GM12891 (cell line): ENCODE data around the gene EEFSEC. TPM values are rescaled to one million over a fixed set of nuclear protein-coding genes. Genes with fewer than 3 reads are reported as not detected.

ENCODE experiments used
- DNase-seq: peaks from one replicate; pipeline ENCODE4 v3.0.0; 2011; ENCODE audit warnings: low spot score; ENCODE audit not compliant: insufficient read length
- FAIRE-seq: peaks from 2 replicates; lab custom pipeline; 2011; peaks lifted over from hg19 to GRCh38; lab: Jason Lieb, UNC
- PAX5 ChIP-seq: IDR thresholded peaks from 2 replicates; pipeline ENCODE4 v1.6.1; 2011; ENCODE audit warnings: low read length, moderate library complexity, mild to moderate bottlenecking; ENCODE audit not compliant: insufficient read depth, severe bottlenecking
- POLR2A ChIP-seq: IDR thresholded peaks from 2 replicates; pipeline ENCODE4 v1.6.1; 2011; ENCODE audit warnings: low read depth, low read length, control low read depth
- POLR2AphosphoS5 ChIP-seq: IDR thresholded peaks from 2 replicates; pipeline ENCODE4 v1.6.1; 2011; ENCODE audit warnings: low read depth, low read length, control low read depth
- POU2F2 ChIP-seq: IDR thresholded peaks from 2 replicates; pipeline ENCODE4 v1.6.1; 2011; ENCODE audit warnings: low read depth, mild to moderate bottlenecking, control low read depth, low read length, moderate library complexity
- SPI1 ChIP-seq: IDR thresholded peaks from 2 replicates; pipeline ENCODE4 v1.6.1; 2011; ENCODE audit warnings: low read depth, low read length, control low read depth
- TAF1 ChIP-seq: IDR thresholded peaks from 2 replicates; pipeline ENCODE4 v1.6.1; 2011; ENCODE audit warnings: low read depth, low read length, control low read depth
- polyA plus RNA-seq: library from polyadenylated mRNA; unstranded; fragments of >200 nt; gene quantifications from one replicate; pipeline ENCODE4 v1.2.1, GENCODE V29; 2012; ENCODE audit warnings: low read depth, missing spikeins, inconsistent platforms; ENCODE audit not compliant: missing spikeins

The EEFSEC gene, protein sequence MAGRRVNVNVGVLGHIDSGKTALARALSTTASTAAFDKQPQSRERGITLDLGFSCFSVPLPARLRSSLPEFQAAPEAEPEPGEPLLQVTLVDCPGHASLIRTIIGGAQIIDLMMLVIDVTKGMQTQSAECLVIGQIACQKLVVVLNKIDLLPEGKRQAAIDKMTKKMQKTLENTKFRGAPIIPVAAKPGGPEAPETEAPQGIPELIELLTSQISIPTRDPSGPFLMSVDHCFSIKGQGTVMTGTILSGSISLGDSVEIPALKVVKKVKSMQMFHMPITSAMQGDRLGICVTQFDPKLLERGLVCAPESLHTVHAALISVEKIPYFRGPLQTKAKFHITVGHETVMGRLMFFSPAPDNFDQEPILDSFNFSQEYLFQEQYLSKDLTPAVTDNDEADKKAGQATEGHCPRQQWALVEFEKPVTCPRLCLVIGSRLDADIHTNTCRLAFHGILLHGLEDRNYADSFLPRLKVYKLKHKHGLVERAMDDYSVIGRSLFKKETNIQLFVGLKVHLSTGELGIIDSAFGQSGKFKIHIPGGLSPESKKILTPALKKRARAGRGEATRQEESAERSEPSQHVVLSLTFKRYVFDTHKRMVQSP
- polyA plus RNA-seq: 13.7 TPM

DNA sequence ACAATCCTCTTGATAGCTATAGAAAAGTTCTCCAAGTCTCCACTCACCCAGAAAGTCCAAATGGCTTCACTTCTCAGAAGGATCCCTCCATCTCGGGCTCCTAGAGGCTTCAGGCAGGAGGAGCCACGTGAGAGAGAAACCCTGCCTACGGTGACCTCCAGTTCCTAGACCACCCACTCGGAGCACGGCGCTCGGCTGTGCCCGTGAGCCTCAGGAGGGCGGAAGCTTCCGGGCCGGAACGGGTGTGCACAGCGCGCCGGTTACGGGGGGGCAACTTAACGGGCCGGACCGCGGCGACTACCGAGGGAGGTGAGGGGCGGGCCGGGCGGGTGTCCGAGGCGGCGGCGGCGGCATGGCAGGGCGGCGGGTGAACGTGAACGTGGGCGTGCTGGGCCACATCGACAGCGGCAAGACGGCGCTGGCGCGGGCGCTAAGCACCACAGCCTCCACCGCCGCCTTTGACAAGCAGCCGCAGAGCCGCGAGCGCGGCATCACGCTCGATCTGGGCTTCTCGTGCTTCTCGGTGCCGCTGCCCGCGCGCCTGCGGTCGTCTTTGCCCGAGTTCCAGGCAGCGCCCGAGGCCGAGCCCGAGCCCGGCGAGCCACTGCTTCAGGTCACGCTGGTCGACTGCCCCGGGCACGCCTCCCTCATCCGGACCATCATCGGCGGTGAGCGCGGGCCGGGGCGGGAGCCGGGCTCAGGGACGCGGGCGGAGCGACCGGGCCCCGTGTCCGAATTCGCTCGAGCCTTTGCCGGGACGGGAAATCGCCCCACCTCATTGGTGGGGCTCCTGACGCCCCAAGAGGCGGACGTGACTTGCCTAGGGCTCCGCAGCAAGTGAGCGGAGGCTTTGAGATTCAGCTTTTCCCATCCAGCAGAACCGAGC is at the start of gene EEFSEC:
Gene EEFSEC, plus strand, starts transcription at position 326 of the 886 bp plus-strand sequence. Its CDS starts 27 bp downstream, at position 353.
- peak; percentile 76 for DNase-seq
- TF ChIP-seq POU2F2 (0 out of 2 replicates have a peak, but pooled peaks have one; percentile 51), PAX5 (no peak), SPI1 (no peak), POLR2AphosphoS5 (peak; percentile 55; the same call in 1 of the 2 replicates), POLR2A (peak; percentile 44; the same call in 1 of the 2 replicates), TAF1 (peak; percentile 78)
- FAIRE-seq: peak; percentile 87

DNA sequence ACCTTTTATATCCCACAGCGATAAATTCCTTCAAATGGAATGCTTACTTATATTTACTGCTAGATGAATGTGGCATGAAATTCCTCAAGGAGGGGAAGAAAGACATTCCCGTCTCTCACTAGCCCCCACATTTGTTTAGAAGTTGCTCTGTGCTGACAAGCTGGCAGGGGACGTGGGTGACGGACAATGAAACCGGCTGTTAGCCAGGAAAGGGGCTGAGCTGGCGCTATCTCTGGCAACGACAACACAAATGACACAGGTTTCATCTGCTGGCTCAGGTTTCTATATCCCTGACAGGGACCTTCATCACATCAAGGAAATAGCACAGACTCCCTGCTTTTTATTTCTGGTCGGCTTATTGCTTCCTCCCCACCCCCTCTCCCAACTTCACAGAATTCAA is 45.4 kb upstream of the EEFSEC start:
- TF ChIP-seq POLR2AphosphoS5 (no peak), TAF1 (no peak), POU2F2 (no peak), POLR2A (no peak), SPI1 (no peak)
- FAIRE-seq: no peak

DNA sequence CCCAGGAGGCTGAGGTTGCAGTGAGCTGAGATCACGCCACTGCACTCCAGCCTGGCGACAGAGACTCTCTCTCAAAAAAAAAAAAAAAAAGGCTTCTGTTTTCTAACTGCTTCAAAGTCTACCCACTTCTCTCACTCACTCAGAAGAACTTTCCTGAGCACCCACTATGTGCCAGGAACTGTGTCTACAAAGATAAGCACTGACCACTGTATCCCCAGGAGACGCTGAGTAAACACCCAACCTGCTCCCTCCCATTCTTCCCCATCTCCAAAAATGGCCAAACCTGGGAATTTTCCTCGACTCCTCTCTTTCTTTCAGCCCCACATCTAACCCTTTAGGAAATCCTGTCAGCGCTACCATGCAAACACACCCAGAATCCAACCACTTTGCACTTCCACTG is 42.1 kb upstream of the EEFSEC start:
- FAIRE-seq (no peak), DNase-seq (no peak)
- TF ChIP-seq POU2F2: no peak

More for the DNA sequence above, 45.4 kb upstream of the EEFSEC start:
- DNase-seq: no peak

DNA sequence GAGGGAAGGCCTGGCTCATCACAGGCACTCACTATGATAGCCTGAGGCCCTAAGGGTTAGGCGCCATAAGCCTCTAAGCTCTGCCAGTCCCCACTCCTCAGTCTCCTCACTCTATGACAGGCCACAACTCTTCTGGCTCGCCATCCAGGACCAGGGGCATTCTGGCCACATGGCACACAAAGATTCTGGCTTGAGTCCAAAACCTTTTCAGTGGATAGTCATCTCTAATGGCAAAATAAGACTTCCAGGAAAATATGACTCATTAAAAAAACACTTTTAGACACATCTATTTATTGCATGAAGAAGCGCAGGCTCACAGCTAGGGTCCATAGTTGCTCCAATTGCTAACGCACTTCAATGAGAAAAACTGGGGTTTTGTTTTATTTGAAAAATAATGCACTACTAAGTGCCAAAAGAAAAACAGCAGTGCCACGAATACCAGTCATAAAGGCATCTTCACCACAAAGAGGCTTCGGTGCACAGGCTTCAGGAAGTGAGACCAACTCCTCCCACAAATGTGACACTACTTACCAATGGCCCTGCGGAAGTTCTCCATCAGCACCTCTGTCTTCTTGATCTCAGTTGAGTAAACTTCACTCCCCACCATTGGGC is 40.8 kb upstream of the EEFSEC start:
- peak; percentile 43 for FAIRE-seq
- TF ChIP-seq POLR2AphosphoS5 (no peak), SPI1 (peak; percentile 38; the same call in 1 of the 2 replicates)
- DNase-seq: no peak

DNA sequence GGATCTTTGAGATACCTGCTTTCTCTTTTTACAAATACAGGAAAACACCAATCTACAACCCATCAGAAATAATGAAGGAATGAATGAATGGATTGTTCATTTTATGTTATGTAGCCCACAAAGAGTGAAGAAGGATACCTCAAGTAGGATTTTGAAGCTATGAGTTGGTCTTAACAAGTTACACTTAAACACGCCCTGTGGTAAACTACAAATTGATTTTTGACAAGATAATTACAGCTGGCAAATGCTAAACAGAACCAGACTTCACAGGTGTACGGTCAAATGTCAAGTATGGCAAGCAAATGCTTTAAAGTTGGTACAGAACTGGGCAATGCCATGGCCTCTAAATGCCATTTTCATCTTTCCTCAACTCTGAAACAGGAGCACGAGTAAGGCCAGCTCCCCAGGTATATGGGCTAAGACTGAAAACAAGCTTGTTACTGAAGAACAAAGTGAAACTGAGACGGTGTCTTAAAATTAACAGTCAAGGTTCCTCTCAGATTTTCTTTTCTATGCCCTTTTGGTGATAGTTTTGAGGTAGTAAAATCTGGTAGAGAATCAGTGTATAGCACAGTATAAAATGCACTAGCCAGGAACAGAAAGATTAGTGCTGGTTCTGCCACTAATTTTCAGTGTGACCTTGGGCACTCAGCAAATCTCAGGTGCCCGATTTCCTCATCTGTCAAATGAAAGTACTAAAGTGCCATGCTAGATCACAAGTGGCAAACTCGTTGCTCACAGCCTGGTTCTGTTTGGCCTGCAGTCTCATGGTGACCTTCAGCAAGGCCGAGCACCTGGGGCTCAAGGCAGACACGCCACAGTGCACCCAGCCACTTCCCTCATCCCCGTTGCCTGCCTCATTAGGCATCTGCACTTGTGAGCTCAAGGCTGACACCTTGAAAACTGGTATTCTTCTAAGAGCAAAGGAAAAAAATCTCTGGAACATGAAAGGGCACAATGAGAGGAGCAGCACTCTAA is 39.2 kb upstream of the EEFSEC start:
- DNase-seq: no peak
- no peak for TF ChIP-seq PAX5
- TF ChIP-seq SPI1: peak; percentile 60
- peak; percentile 87 for FAIRE-seq

DNA sequence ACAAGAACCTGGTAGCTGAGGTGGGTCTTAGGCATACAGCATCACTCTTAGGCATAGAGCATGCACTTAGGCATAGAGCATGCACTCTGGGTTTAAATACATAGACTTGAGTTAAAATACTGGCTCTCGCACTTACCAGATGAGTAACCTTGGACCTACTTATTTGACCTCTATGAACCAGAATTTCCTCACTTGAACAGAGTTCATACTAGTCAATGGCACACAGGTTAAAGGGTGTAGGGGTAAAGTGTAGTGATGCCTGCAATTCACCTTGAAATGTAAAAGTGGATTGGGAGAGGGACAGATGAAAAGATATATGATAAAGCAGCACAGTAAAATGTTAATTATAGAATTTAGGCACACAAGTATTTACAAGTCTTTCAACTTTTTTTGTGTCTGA is 31.3 kb upstream of the EEFSEC start:
- FAIRE-seq: no peak
- TF ChIP-seq POLR2AphosphoS5 (no peak), SPI1 (no peak), POU2F2 (no peak), PAX5 (no peak), TAF1 (no peak), POLR2A (no peak)
- no peak for DNase-seq

DNA sequence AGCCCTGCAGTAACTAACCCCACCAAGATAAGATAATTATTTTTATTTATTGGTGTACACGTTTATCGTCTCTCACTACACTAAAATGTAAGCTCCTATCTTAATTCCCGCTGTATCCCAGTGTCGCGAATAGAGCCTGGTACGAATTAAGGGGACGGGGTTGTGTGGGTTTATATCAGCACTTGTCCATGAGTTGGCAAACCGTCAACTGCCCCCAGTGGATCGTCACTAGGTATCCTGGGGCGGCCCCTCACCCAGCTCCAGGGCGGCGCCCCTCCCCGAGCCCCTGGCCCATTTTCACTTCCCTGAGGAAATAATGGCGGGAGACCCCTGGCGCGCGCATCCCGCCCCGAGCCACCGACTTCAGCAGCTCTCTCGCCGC is 30.1 kb upstream of the EEFSEC start:
- TF ChIP-seq POLR2A (0 out of 2 replicates have a peak, but pooled peaks have one; percentile 3), POU2F2 (no peak)
- DNase-seq: no peak
- FAIRE-seq: no peak

DNA sequence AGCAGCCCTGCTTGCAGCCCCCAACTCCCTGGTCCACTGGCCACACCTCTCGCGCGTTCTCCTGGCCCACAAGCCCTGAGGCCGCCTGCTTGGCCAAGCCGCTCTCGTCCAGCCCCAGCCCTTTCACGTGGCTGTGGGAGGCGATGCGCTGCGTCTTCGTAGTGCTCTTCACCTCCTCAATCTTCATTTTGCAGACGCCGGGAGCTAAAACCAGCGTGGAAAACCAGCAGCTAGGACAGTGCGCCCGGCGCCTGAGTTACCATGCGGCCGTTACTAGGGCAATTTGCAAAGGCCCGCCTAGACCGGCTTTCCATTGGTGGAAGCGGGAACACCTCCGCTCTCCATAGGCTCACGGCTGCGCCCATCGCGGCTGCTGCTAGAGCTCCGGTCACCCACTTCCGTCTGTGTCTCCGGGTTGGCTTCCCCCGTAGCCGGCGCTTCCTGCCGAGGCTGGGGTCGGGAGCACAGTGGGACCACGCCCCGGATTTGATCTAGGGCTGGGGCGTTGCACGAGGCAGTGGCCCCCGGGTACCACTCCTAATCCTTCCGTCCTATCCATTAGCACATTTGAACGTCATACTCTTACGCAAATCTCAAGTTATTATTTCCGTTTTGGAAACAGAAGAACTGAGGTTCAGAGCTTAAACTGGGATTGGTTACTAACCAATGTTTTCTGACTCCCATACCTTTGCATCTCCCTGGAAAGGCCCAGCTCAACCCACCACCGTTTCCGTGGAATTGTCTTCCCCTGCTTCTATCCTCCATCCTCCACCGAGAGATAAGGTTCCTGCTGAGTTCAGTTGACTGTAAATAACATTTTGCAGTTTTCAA is 29.5 kb upstream of the EEFSEC start, which contains the start of gene RUVBL1:
Gene RUVBL1, minus strand, starts transcription at position 275 of the 831 bp plus-strand sequence. Its CDS starts 88 bp downstream, at position 187.
- DNase-seq (peak; percentile 94), FAIRE-seq (peak; percentile 94)
- TF ChIP-seq TAF1 (peak; percentile 67; the same call in 1 of the 2 replicates), PAX5 (no peak), SPI1 (peak; percentile 34; the same call in 1 of the 2 replicates), POLR2A (peak; percentile 25; the same call in 1 of the 2 replicates), POLR2AphosphoS5 (peak; percentile 59; the same call in 1 of the 2 replicates), POU2F2 (peak; percentile 84)
